ENCODE data around the gene DENND2D. TPM values are rescaled to one million over a fixed set of nuclear protein-coding genes. Genes with fewer than 3 reads are reported as not detected.

Gene DENND2D
- total RNA-seq, 1 experiment from 2014 or later: 0.11 TPM

GRCh38 chr1:111223126-111223685 lies 22.8 kb upstream of the DENND2D start:
- TF ChIP-seq CTCF (conservative IDR thresholded peaks at IDR 0.05): peak; percentile 5; the same call in 1 of the 3 replicates
- no peak overlapping the region for H2AK5ac ChIP-seq (ENCODE audit: insufficient read length, low read length)
- H2BK120ac ChIP-seq (ENCODE audit: low read depth, low read length, poor library complexity, severe bottlenecking): no peak overlapping the region
- H3K56ac ChIP-seq (ENCODE audit: insufficient read length, low read depth, low read length): no peak overlapping the region
- no peak for DNase-seq
- no peak overlapping the region for H3K4me2 ChIP-seq (ENCODE audit: insufficient read depth, insufficient read length, low read length)
- H4K91ac ChIP-seq (ENCODE audit: insufficient read length, low read depth, low read length): no peak overlapping the region
- no peak overlapping the region for H2BK15ac ChIP-seq (ENCODE audit: low read depth, low read length)
- peaks cover 14% of the 10 kb centered on the region for H3K27me3 Mint-ChIP-seq (ENCODE audit: low read depth)
- H3T11ph ChIP-seq (ENCODE audit: low read length): no peak overlapping the region
- no peak overlapping the region for H2BK12ac ChIP-seq (ENCODE audit: insufficient read length, low read depth, low read length)
- H3K9me3 ChIP-seq (ENCODE audit: control insufficient read depth, low read depth, low read length): no peaks in the 10 kb centered on the region
- no peak overlapping the region for H3K18ac ChIP-seq (ENCODE audit: insufficient read length, low read depth, low read length)
- no peaks in the 10 kb centered on the region for H3K79me1 ChIP-seq (ENCODE audit: insufficient read depth, low read depth, low read length, poor library complexity, severe bottlenecking)
- no peak overlapping the region for H4K5ac ChIP-seq (ENCODE audit: insufficient read length, low read depth, low read length)
- no peak overlapping the region for H2AFZ ChIP-seq (ENCODE audit: low read length)
- H3K36me3 Mint-ChIP-seq (ENCODE audit: insufficient read depth in 1 of 3, low read depth in 3 of 3): no peaks in the 10 kb centered on the region; a peak in 1 of 7 replicates
- no peaks in the 10 kb centered on the region for H3K9me3 Mint-ChIP-seq
- H2BK5ac ChIP-seq (ENCODE audit: insufficient read length, low read length): no peak overlapping the region
- no peak overlapping the region for H3K23ac ChIP-seq (ENCODE audit: insufficient read length, low read depth, low read length)
- no CpG with 5 or more reads among the region's 6 CpGs for WGBS (ENCODE audit: extremely low coverage, insufficient read length, low lambda C conversion rate)
- H2BK20ac ChIP-seq (ENCODE audit: low read depth, low read length, poor library complexity, severe bottlenecking): no peak overlapping the region
- peaks cover 2% of the 10 kb centered on the region for H3K4me1 ChIP-seq (ENCODE audit: insufficient read depth, low read length)
- H3K23me2 ChIP-seq (ENCODE audit: insufficient read length, low read depth, low read length, poor library complexity, severe bottlenecking): no peaks in the 10 kb centered on the region
- peak overlapping the region in 1 of 3 experiments; percentile 58; a peak in 1 of 7 replicates for H3K27ac Mint-ChIP-seq
- no peaks in the 10 kb centered on the region for H3K27me3 ChIP-seq (ENCODE audit: insufficient read depth, low read length)
- no peaks in the 10 kb centered on the region for H3K79me2 ChIP-seq (ENCODE audit: insufficient read depth, low read length)
- H4K20me1 ChIP-seq (ENCODE audit: control insufficient read depth, insufficient read depth, insufficient read length): no peaks in the 10 kb centered on the region
- no peak overlapping the region for H4K8ac ChIP-seq (replicated peaks; ENCODE audit: insufficient read length, low read depth, low read length)
- no peak overlapping the region for H3K4me3 Mint-ChIP-seq
- no peak overlapping the region for H3K4ac ChIP-seq (ENCODE audit: low read depth, low read length)
- H3K4me1 Mint-ChIP-seq: peaks cover 50 to 53% of the 10 kb centered on the region in 2 experiments
- H3K9ac ChIP-seq (ENCODE audit: extremely low read depth, insufficient read length, low read length): no peak overlapping the region
- H3K27ac ChIP-seq (ENCODE audit: insufficient read length, low read depth, low read length): no peak overlapping the region
- H3K14ac ChIP-seq (ENCODE audit: insufficient read depth, low read length): no peak overlapping the region

Measured in H9 (cell line).